GM21717 (cell line): ENCODE results near the gene CTSG.
"Not testable (repeated sequence)": the region's sequence is repeated elsewhere in the genome, so short reads cannot be mapped to it uniquely, and the experiment has no call there.

Experiments used
- ATAC-seq: cut with Tn5 transposase; IDR thresholded peaks from one replicate; pipeline ENCODE4 v1.9.1; 2021; ENCODE audit warnings: mild to moderate bottlenecking, moderate library complexity; ENCODE audit not compliant: unreplicated experiment

CTSG gene

GRCh38 chr14:24549064-24549463 lies 27.0 kb downstream of the CTSG start:
- not testable (repeated sequence) for ATAC-seq

GRCh38 chr14:24542346-24542936 lies 33.6 kb downstream of the CTSG start:
- no peak for ATAC-seq

- no peak for ATAC-seq
These were observed 40.3 kb downstream of the CTSG start for GRCh38 chr14:24535737-24536136.

GRCh38 chr14:24534286-24534685 lies 41.8 kb downstream of the CTSG start:
- no peak for ATAC-seq

- not testable (repeated sequence) for ATAC-seq
These were observed 50.0 kb downstream of the CTSG start for GRCh38 chr14:24525877-24526620.
